NCI-H1092 (cell line): ENCODE measurements around the gene OVOL2.
"Not testable (repeated sequence)": the region's sequence is repeated elsewhere in the genome, so short reads cannot be mapped to it uniquely, and the experiment has no call there.

Experiments
- DNase-seq: peaks from one replicate; lab custom pipeline; 2025; lab: John Stamatoyannopoulos, UW

OVOL2 gene

GRCh38 chr20:18057101-18057993, at the start of gene OVOL2:
OVOL2 (minus strand) TSS chr20:18057916; CDS start chr20:18057634, 282 bp downstream.
- DNase-seq, result no peak

- DNase-seq, result no peak
These were observed 45.8 kb upstream of the OVOL2 start for GRCh38 chr20:18103497-18103896.

- no peak for DNase-seq
These were observed 43.6 kb upstream of the OVOL2 start for GRCh38 chr20:18101125-18101810.

GRCh38 chr20:18100569-18100968, 42.9 kb upstream of the OVOL2 start:
- DNase-seq, result not testable (repeated sequence)

GRCh38 chr20:18094191-18094590, 36.5 kb upstream of the OVOL2 start:
- no peak for DNase-seq

GRCh38 chr20:18093388-18093787, 35.7 kb upstream of the OVOL2 start:
- no peak for DNase-seq

GRCh38 chr20:18092890-18093289, 35.2 kb upstream of the OVOL2 start:
- no peak for DNase-seq

GRCh38 chr20:18091623-18092022, 33.9 kb upstream of the OVOL2 start:
- no peak for DNase-seq

GRCh38 chr20:18090477-18090876, 32.8 kb upstream of the OVOL2 start:
- no peak for DNase-seq

- DNase-seq, result no peak
These were observed 32.3 kb upstream of the OVOL2 start for GRCh38 chr20:18090044-18090443.

- DNase-seq, result not testable (repeated sequence)
These were observed 31.1 kb upstream of the OVOL2 start for GRCh38 chr20:18088841-18089240.

GRCh38 chr20:18088298-18088697, 30.6 kb upstream of the OVOL2 start:
- DNase-seq, result not testable (repeated sequence)

- DNase-seq, result no peak
These were observed 29.3 kb upstream of the OVOL2 start for GRCh38 chr20:18087054-18087453.

- not testable (repeated sequence) for DNase-seq
These were observed 23.1 kb upstream of the OVOL2 start for GRCh38 chr20:18080836-18081235.

GRCh38 chr20:18079756-18080353, 22.1 kb upstream of the OVOL2 start:
- DNase-seq, result no peak

GRCh38 chr20:18077157-18077556, 19.4 kb upstream of the OVOL2 start:
- DNase-seq, result no peak

- no peak for DNase-seq
These were observed 14.8 kb upstream of the OVOL2 start for GRCh38 chr20:18072532-18072931.

GRCh38 chr20:18066421-18067333, 9.0 kb upstream of the OVOL2 start:
- no peak for DNase-seq

GRCh38 chr20:18063676-18064075, 6.0 kb upstream of the OVOL2 start:
- DNase-seq, result no peak

- no peak for DNase-seq
These were observed 1.9 kb upstream of the OVOL2 start for GRCh38 chr20:18059603-18060002.

GRCh38 chr20:18058661-18059467, 1.1 kb upstream of the OVOL2 start:
- DNase-seq, result peak; percentile 69
